Progenitor cell of endocrine pancreas (in vitro differentiated cells): ENCODE data around the gene RBM19. TPM values are rescaled to one million over a fixed set of nuclear protein-coding genes. Genes with fewer than 3 reads are reported as not detected.

Experiments
- DNase-seq: peaks from one replicate; pipeline ENCODE4 v3.0.0; 2021; ENCODE audit warnings: low spot score; ENCODE audit not compliant: unreplicated experiment
- H3K27ac Mint-ChIP-seq: 2 replicates; pipeline ENCODE4 v1.8.0; 2021; ENCODE audit warnings: mild to moderate bottlenecking, moderate library complexity, mixed read lengths
- H3K27me3 Mint-ChIP-seq: 2 replicates; pipeline ENCODE4 v1.8.0; 2021; ENCODE audit warnings: mixed read lengths
- H3K36me3 Mint-ChIP-seq: 2 replicates; pipeline ENCODE4 v1.8.0; 2022; ENCODE audit warnings: mixed read lengths; ENCODE audit not compliant: insufficient read depth
- H3K4me1 Mint-ChIP-seq: 2 replicates; pipeline ENCODE4 v1.8.0; 2021; ENCODE audit warnings: low read depth, mixed read lengths
- H3K4me3 Mint-ChIP-seq: 2 replicates; pipeline ENCODE4 v1.8.0; 2021; ENCODE audit warnings: low read depth, mild to moderate bottlenecking, moderate library complexity, mixed read lengths
- H3K9me3 Mint-ChIP-seq: 2 replicates; pipeline ENCODE4 v1.8.0; 2021; ENCODE audit warnings: low read depth, mixed read lengths
- total RNA-seq: library from RNA; stranded (reverse); gene quantifications from 2 replicates; pipeline ENCODE4 v1.2.1, GENCODE V29; 2021
- TF ChIP-seq, protein P1 (sequence below): fragments of 200-600 bp; sonication (generic); IDR thresholded peaks from one replicate; pipeline ENCODE4 v1.5.0; 2021; ENCODE audit warnings: antibody characterized with exemption, mild to moderate bottlenecking; ENCODE audit not compliant: unreplicated experiment

RBM19 gene
- total RNA-seq, 1 donor from 2014 or later, result 39.4 TPM

DNA sequence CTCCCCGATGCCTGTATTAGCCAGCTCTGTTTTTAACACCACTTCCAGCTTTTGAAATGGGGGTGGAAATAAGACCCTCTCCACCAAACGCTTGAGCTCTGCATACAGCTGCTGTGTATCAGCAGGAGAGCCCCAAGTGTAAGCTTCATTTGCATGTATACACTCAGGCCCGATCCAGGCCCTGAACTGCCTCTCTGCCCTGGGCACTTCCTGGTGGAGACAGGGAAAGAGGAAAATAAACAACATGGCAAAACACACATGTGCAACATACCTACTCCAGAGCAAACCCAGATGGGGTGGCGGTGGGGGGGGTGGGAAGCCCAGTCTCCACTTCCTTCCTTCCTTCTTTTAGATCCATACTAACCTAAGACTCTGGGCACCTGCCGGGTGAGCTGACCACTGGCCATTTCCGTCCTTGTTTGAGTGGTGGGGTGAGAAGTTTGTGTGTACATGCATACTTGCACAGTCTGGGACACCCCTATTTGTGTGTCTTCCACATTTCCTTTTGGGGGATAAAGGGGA is 55.3 kb downstream of the RBM19 start:
- H3K27me3 Mint-ChIP-seq, result peaks cover 5% of the 10 kb centered on the region
- peaks cover under 1% of the 10 kb centered on the region for H3K9me3 Mint-ChIP-seq
- peaks cover 8% of the 10 kb centered on the region for H3K36me3 Mint-ChIP-seq
- TF ChIP-seq, protein P1, sequence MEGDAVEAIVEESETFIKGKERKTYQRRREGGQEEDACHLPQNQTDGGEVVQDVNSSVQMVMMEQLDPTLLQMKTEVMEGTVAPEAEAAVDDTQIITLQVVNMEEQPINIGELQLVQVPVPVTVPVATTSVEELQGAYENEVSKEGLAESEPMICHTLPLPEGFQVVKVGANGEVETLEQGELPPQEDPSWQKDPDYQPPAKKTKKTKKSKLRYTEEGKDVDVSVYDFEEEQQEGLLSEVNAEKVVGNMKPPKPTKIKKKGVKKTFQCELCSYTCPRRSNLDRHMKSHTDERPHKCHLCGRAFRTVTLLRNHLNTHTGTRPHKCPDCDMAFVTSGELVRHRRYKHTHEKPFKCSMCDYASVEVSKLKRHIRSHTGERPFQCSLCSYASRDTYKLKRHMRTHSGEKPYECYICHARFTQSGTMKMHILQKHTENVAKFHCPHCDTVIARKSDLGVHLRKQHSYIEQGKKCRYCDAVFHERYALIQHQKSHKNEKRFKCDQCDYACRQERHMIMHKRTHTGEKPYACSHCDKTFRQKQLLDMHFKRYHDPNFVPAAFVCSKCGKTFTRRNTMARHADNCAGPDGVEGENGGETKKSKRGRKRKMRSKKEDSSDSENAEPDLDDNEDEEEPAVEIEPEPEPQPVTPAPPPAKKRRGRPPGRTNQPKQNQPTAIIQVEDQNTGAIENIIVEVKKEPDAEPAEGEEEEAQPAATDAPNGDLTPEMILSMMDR, result no peak
- no peak overlapping the region for H3K27ac Mint-ChIP-seq
- H3K4me3 Mint-ChIP-seq, result no peak overlapping the region
- H3K4me1 Mint-ChIP-seq, result no peaks in the 10 kb centered on the region
- no peak for DNase-seq

DNA sequence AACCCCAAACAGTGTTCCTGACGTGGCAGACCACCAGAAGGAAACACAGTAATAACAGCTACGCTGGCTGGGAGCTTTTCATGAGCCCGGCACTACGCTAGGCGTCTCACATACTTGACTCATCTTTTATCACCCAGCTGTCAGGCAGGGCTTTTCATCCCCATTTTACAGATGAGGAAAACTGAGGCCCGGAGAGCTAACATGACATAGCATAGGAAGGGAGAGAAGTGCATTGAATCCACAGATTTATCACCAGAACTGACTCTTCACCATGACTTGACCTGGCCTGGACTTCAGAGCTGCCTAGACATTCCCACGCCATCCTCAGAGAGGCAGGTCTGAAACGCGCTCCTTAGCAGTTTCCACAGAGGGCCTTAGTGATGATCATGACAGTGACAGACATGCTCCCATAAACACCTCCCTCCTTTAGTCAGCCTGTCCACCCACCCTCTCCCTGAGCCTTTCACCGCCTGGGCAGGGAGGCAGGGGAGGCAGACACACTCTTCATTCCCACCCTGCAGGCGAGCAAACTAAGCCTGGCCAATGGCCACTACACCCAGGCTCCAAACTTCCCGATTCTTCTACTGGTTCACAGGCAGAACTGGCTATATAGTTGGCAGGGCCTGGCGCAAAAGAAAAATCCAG is 56.2 kb downstream of the RBM19 start:
- Mint-ChIP-seq H3K27ac (peak overlapping the region; percentile 15), H3K9me3 (peaks cover 6% of the 10 kb centered on the region), H3K27me3 (peaks cover 5% of the 10 kb centered on the region), H3K4me1 (no peaks in the 10 kb centered on the region), H3K4me3 (no peak overlapping the region), H3K36me3 (peaks cover 16% of the 10 kb centered on the region)
- TF ChIP-seq, protein P1, result no peak
- no peak for DNase-seq

DNA sequence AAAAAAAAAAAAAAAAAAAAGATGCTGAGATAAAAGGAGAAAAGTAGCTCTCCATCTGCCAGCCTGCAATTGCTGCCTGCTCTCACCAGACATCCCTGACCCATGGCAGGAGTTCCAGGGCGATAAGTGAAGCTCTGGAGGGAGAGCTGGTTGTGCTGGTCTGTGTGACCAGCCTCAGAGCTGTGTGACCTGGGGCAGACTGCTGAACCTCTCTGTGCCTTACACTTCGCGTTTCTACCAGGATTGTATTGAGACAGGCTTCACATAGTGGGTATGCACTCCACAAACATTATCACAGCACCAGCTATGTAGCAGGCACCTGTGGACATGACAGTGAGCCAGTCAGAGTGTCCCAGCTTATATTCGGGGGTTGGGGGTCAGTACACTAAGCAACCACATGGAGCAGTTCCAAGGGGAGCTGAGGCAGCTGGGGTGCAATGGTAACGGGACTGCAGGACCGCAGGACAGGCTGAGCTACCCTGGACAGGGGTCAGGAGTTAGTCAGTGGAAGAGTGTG is 57.5 kb downstream of the RBM19 start:
- Mint-ChIP-seq H3K27ac (no peak overlapping the region), H3K4me1 (no peaks in the 10 kb centered on the region), H3K36me3 (peaks cover 18% of the 10 kb centered on the region), H3K9me3 (peaks cover 6% of the 10 kb centered on the region), H3K27me3 (peaks cover 5% of the 10 kb centered on the region), H3K4me3 (no peak overlapping the region)
- TF ChIP-seq, protein P1, result no peak
- no peak for DNase-seq

DNA sequence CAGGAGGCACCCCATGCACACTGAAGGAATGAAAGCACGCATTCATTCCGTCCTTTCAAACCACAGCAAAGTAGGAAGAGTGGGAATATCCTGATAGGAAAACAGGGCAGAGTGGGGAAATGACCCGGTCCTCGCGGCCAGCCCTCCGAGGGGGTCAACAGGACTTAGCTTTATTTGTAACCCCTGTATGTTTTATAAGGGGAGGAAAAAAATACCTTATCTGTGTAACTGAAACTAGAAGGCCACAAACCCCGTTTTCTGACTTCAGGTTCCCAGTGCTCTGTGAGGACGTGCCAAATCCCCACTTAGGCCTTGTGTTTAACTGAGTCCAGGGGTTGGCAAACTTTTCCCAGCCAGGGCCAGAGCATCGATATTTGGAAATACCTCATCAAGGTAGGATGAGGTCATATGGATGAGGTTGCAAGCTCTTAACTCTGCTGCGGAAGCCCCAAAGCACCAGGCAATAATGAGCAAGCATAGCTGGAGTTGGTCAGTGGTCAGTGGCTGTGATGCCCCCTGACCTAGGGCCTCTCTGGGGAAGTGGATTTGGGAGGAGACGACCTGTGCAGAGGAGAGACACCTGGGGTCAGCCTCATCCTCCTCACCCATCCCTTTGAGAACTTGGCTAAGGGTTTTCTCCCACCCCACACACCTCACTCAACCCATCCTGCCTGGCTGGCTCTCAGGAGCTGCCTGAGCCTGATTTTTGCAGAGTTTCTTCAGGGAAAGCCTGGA is 58.5 kb downstream of the RBM19 start:
- Mint-ChIP-seq H3K4me1 (no peaks in the 10 kb centered on the region), H3K27me3 (no peaks in the 10 kb centered on the region), H3K9me3 (peaks cover 6% of the 10 kb centered on the region), H3K4me3 (no peak overlapping the region), H3K27ac (no peak overlapping the region), H3K36me3 (peaks cover 22% of the 10 kb centered on the region)
- TF ChIP-seq, protein P1, result no peak
- DNase-seq, result no peak

DNA sequence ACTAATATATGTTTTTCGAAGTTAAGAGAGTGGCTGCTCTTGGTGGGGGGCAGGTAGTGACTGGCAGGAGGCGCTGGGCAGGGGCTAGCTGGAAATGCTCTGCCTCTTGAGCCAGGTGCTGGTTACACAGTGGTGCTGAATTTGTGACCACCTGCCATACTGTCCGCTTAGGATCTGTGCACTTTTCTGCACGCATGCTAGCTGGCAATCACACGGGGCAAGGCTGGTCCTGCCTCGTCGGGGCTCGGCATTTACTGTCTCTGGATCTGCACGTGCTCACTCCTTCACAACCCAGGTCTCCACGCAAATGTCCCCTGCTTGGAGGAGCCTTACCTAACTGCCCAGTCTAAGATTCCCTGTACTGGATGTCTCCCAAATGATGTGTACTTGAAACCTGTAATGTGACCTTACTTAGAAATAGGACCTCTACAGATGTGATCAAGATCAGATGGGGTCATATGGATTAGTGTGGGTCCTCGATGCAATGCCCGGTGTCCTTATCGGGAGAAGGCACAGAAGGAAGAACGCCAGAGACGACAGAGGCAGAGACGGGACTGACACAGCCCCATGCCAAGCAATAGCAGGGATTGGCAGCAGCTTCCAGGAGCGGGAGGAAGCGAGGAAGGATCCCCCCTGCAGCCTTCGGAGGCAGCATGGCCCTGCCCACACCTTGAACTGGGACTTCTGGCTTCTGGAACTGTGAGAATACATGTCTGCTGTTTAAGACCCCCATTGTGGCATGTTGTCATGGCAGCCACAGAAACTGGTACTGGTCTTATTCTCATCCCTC is 59.5 kb downstream of the RBM19 start:
- Mint-ChIP-seq H3K27ac (no peak overlapping the region), H3K9me3 (peaks cover 6% of the 10 kb centered on the region), H3K36me3 (peaks cover 22% of the 10 kb centered on the region), H3K4me1 (no peaks in the 10 kb centered on the region), H3K4me3 (no peak overlapping the region), H3K27me3 (no peaks in the 10 kb centered on the region)
- TF ChIP-seq, protein P1, result no peak
- no peak for DNase-seq
